Astrocyte (in vitro differentiated cells and primary cell): ENCODE data around the gene GRIP1. TPM values are rescaled to one million over a fixed set of nuclear protein-coding genes. Genes with fewer than 3 reads are reported as not detected.
A peak's percentile ranks its signal among the peaks of the same experiment; 100 is the strongest.

ENCODE experiments used
- DNase-seq: peaks from one replicate; pipeline ENCODE4 v3.0.0-alpha.2; 2010; ENCODE audit warnings: low read depth
- FAIRE-seq: peaks from 2 replicates; lab custom pipeline; 2011; peaks lifted over from hg19 to GRCh38; lab: Jason Lieb, UNC
- H2AFZ ChIP-seq: 2 replicates; pipeline ENCODE4 v1.6.0; 2012; ENCODE audit warnings: low read depth, low read length, inconsistent platforms
- H3K27ac ChIP-seq: 2 replicates; pipeline ENCODE4 v1.5.1; 2011; ENCODE audit warnings: low read depth, low read length, inconsistent platforms
- H3K27me3 ChIP-seq: 2 replicates; pipeline ENCODE4 v1.6.0; 2011; ENCODE audit warnings: low read length, inconsistent platforms; ENCODE audit not compliant: insufficient read depth
- H3K36me3 ChIP-seq: 2 replicates; pipeline ENCODE4 v1.5.1; 2011; ENCODE audit warnings: low read length, inconsistent platforms; ENCODE audit not compliant: insufficient read depth
- H3K4me1 ChIP-seq: 2 replicates; pipeline ENCODE4 v1.5.1; 2011; ENCODE audit warnings: low read length, inconsistent platforms; ENCODE audit not compliant: insufficient read depth
- H3K4me2 ChIP-seq: 2 replicates; pipeline ENCODE4 v1.6.0; 2012; ENCODE audit warnings: low read length, inconsistent platforms
- H3K4me3 ChIP-seq: 2 replicates; pipeline ENCODE4 v1.5.1; 2011; ENCODE audit warnings: low read depth, mild to moderate bottlenecking, low read length, inconsistent platforms; ENCODE audit not compliant: insufficient read depth
- H3K79me2 ChIP-seq: 2 replicates; pipeline ENCODE4 v1.6.0; 2012; ENCODE audit warnings: mild to moderate bottlenecking, low read length, inconsistent platforms; ENCODE audit not compliant: insufficient read depth
- H3K9ac ChIP-seq: 2 replicates; pipeline ENCODE4 v1.6.0; 2012; ENCODE audit warnings: mild to moderate bottlenecking, low read length, inconsistent platforms
- H3K9me3 ChIP-seq: 2 replicates; pipeline ENCODE4 v1.5.1; 2012; ENCODE audit warnings: low read depth, mild to moderate bottlenecking, low read length, inconsistent platforms; ENCODE audit not compliant: insufficient read depth
- H4K20me1 ChIP-seq: 2 replicates; pipeline ENCODE4 v1.6.0; 2012; ENCODE audit warnings: low read length, inconsistent platforms; ENCODE audit not compliant: insufficient read depth
- H3K27ac Mint-ChIP-seq: one replicate; pipeline ENCODE4 v1.8.0; 2021; ENCODE audit warnings: mild to moderate bottlenecking, mixed read lengths; ENCODE audit not compliant: unreplicated experiment
- H3K27me3 Mint-ChIP-seq: one replicate; pipeline ENCODE4 v1.8.0; 2021; ENCODE audit warnings: low read depth, mixed read lengths; ENCODE audit not compliant: unreplicated experiment
- H3K36me3 Mint-ChIP-seq: one replicate; pipeline ENCODE4 v1.8.0; 2021; ENCODE audit warnings: low read depth, mixed read lengths; ENCODE audit not compliant: unreplicated experiment
- H3K4me1 Mint-ChIP-seq: one replicate; pipeline ENCODE4 v1.8.0; 2021; ENCODE audit warnings: low read depth, mixed read lengths; ENCODE audit not compliant: unreplicated experiment
- H3K4me3 Mint-ChIP-seq: one replicate; pipeline ENCODE4 v1.8.0; 2021; ENCODE audit warnings: mild to moderate bottlenecking, moderate library complexity, mixed read lengths; ENCODE audit not compliant: unreplicated experiment
- H3K9me3 Mint-ChIP-seq: one replicate; pipeline ENCODE4 v1.8.0; 2021; ENCODE audit warnings: mild to moderate bottlenecking, mixed read lengths; ENCODE audit not compliant: unreplicated experiment
- CTCF ChIP-seq: IDR thresholded peaks from 2 replicates; pipeline ENCODE4 v1.5.1; 2011; ENCODE audit warnings: low read depth, mild to moderate bottlenecking, inconsistent platforms, low read length, moderate library complexity; ENCODE audit not compliant: insufficient read depth
- EZH2 ChIP-seq: IDR thresholded peaks from 2 replicates; pipeline ENCODE4 v1.6.1; 2012; ENCODE audit warnings: mild to moderate bottlenecking, low read length, inconsistent platforms; ENCODE audit not compliant: insufficient read depth
- total RNA-seq: library from RNA; stranded (reverse); gene quantifications from 2 replicates; pipeline ENCODE4 v1.2.1, GENCODE V29; 2021

GRIP1 gene
- total RNA-seq, 1 donor from 2014 or later, result 16.7 TPM

DNA sequence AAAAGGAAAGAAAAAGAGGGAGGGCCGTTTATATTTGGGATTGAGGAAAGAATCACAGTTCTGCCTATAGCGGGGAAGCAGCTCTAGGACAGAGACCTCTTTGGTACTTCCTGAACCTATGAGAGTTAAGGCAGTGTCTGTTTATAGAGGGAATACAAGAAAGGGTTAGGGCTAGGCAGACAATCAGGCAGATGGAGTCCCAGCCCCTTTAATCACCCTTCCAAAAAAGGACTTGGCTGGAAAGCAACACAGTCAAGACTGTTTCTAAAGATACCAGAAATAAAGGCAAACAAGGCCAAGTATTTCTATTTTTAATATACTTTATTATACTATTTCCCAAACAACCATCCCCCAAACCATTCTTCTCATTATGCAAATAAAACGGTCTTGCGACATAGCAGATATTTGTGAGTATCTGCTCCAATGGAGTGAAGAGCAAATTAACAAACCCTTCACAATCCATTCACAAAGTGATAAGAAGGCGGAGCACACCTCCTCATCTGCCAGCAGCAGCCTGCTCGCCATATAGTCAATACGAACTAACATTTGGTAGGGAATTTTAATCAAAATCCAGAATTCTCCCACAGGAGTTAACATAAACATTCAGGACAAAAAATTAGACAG lies 697 bp upstream of the GRIP1 start:
- peak overlapping the region; percentile 42 for H3K9ac ChIP-seq
- Mint-ChIP-seq H3K4me1 (peaks cover 13% of the 10 kb centered on the region), H3K36me3 (no peaks in the 10 kb centered on the region), H3K9me3 (peaks cover 1% of the 10 kb centered on the region), H3K27me3 (no peaks in the 10 kb centered on the region), H3K4me3 (no peak overlapping the region), H3K27ac (peak overlapping the region; percentile 20)
- peak overlapping the region; percentile 86 for H3K4me2 ChIP-seq
- TF ChIP-seq EZH2 (no peak), CTCF (no peak)
- peaks cover 3% of the 10 kb centered on the region for H3K27me3 ChIP-seq
- DNase-seq (no peak), FAIRE-seq (no peak)
- no peak overlapping the region for H2AFZ ChIP-seq
- no peaks in the 10 kb centered on the region for H3K9me3 ChIP-seq
- H3K4me3 ChIP-seq, result peak overlapping the region; percentile 48
- peaks cover 7% of the 10 kb centered on the region for H3K4me1 ChIP-seq
- no peaks in the 10 kb centered on the region for H3K36me3 ChIP-seq
- no peak overlapping the region for H3K27ac ChIP-seq
- H4K20me1 ChIP-seq, result no peaks in the 10 kb centered on the region
- H3K79me2 ChIP-seq, result no peaks in the 10 kb centered on the region

GRCh38 chr12:66676241-66676640 lies 2.6 kb downstream of the GRIP1 start:
- H3K4me2 ChIP-seq, result no peak overlapping the region
- no peak overlapping the region for H3K9ac ChIP-seq
- H3K4me3 ChIP-seq, result no peak overlapping the region
- Mint-ChIP-seq H3K27me3 (no peaks in the 10 kb centered on the region), H3K9me3 (no peaks in the 10 kb centered on the region), H3K4me1 (peaks cover 18% of the 10 kb centered on the region), H3K36me3 (no peaks in the 10 kb centered on the region), H3K4me3 (no peak overlapping the region), H3K27ac (no peak overlapping the region)
- H3K36me3 ChIP-seq, result no peaks in the 10 kb centered on the region
- H3K27ac ChIP-seq, result no peak overlapping the region
- FAIRE-seq (no peak), DNase-seq (no peak)
- H4K20me1 ChIP-seq, result no peaks in the 10 kb centered on the region
- no peaks in the 10 kb centered on the region for H3K79me2 ChIP-seq
- peaks cover 7% of the 10 kb centered on the region for H3K4me1 ChIP-seq
- no peak overlapping the region for H2AFZ ChIP-seq
- TF ChIP-seq CTCF, result no peak
- TF ChIP-seq EZH2, result no peak
- no peaks in the 10 kb centered on the region for H3K9me3 ChIP-seq
- no peaks in the 10 kb centered on the region for H3K27me3 ChIP-seq

GRCh38 chr12:66674495-66675122 lies 4.3 kb downstream of the GRIP1 start:
- Mint-ChIP-seq H3K4me3 (no peak overlapping the region), H3K27ac (no peak overlapping the region), H3K36me3 (no peaks in the 10 kb centered on the region), H3K9me3 (no peaks in the 10 kb centered on the region), H3K27me3 (no peaks in the 10 kb centered on the region), H3K4me1 (peaks cover 18% of the 10 kb centered on the region)
- FAIRE-seq (no peak), DNase-seq (no peak)
- Histone ChIP-seq H3K4me1 (peaks cover 7% of the 10 kb centered on the region), H3K27me3 (no peaks in the 10 kb centered on the region), H2AFZ (no peak overlapping the region), H3K4me2 (no peak overlapping the region), H3K36me3 (no peaks in the 10 kb centered on the region), H3K9ac (no peak overlapping the region), H3K4me3 (no peak overlapping the region), H3K27ac (no peak overlapping the region), H3K79me2 (no peaks in the 10 kb centered on the region), H4K20me1 (no peaks in the 10 kb centered on the region), H3K9me3 (no peaks in the 10 kb centered on the region)
- no peak for TF ChIP-seq CTCF
- no peak for TF ChIP-seq EZH2
